H9 (cell line): ENCODE measurements around the gene KCNG2. TPM values are rescaled to one million over a fixed set of nuclear protein-coding genes. Genes with fewer than 3 reads are reported as not detected.

Experiments used
- DNase-seq: peaks from one replicate; pipeline ENCODE4 v3.0.0-alpha.2; 2017
- H2AFZ ChIP-seq: one replicate; pipeline ENCODE4 v1.6.1; 2013; ENCODE audit warnings: mild to moderate bottlenecking, low read length, control low read depth, moderate library complexity
- H2AK5ac ChIP-seq: 2 replicates; pipeline ENCODE4 v1.6.1; 2013; ENCODE audit warnings: low read length, control low read depth, mixed read lengths; ENCODE audit not compliant: insufficient read length
- H2BK120ac ChIP-seq: one replicate; pipeline ENCODE4 v1.6.1; 2013; ENCODE audit warnings: low read depth, mild to moderate bottlenecking, low read length, control low read depth, inconsistent platforms; ENCODE audit not compliant: poor library complexity, severe bottlenecking
- H2BK12ac ChIP-seq: 2 replicates; pipeline ENCODE4 v1.6.1; 2013; ENCODE audit warnings: low read length, control low read depth, mixed read lengths, low read depth; ENCODE audit not compliant: insufficient read length
- H2BK15ac ChIP-seq: 2 replicates; pipeline ENCODE4 v1.6.1; 2013; ENCODE audit warnings: low read depth, low read length, control low read depth
- H2BK20ac ChIP-seq: one replicate; pipeline ENCODE4 v1.6.1; 2013; ENCODE audit warnings: low read depth, mild to moderate bottlenecking, low read length, control low read depth, inconsistent platforms; ENCODE audit not compliant: poor library complexity, severe bottlenecking
- H2BK5ac ChIP-seq: 2 replicates; pipeline ENCODE4 v1.6.1; 2013; ENCODE audit warnings: low read length, control low read depth, mixed read lengths; ENCODE audit not compliant: insufficient read length
- H3K14ac ChIP-seq: 2 replicates; pipeline ENCODE4 v1.6.1; 2013; ENCODE audit warnings: low read length, control low read depth; ENCODE audit not compliant: insufficient read depth
- H3K18ac ChIP-seq: 2 replicates; pipeline ENCODE4 v1.6.1; 2013; ENCODE audit warnings: low read depth, mild to moderate bottlenecking, mixed read lengths, low read length, control low read depth; ENCODE audit not compliant: insufficient read length
- H3K23ac ChIP-seq: 2 replicates; pipeline ENCODE4 v1.6.1; 2013; ENCODE audit warnings: low read length, control low read depth, mixed read lengths, low read depth; ENCODE audit not compliant: insufficient read length
- H3K23me2 ChIP-seq: 2 replicates; pipeline ENCODE4 v1.6.1; 2013; ENCODE audit warnings: low read depth, mild to moderate bottlenecking, mixed read lengths, low read length, control low read depth; ENCODE audit not compliant: insufficient read length, poor library complexity, severe bottlenecking
- H3K27ac ChIP-seq: 2 replicates; pipeline ENCODE4 v1.5.1; 2013; ENCODE audit warnings: low read length, control low read depth, mixed read lengths, low read depth; ENCODE audit not compliant: insufficient read length
- H3K27me3 ChIP-seq: 2 replicates; pipeline ENCODE4 v1.6.1; 2013; ENCODE audit warnings: low read length, control low read depth, inconsistent platforms; ENCODE audit not compliant: insufficient read depth
- H3K4ac ChIP-seq: 2 replicates; pipeline ENCODE4 v1.6.1; 2013; ENCODE audit warnings: low read depth, mild to moderate bottlenecking, control low read depth, inconsistent platforms, low read length, moderate library complexity
- H3K4me1 ChIP-seq: 2 replicates; pipeline ENCODE4 v1.6.1; 2013; ENCODE audit warnings: low read length, control low read depth, inconsistent platforms; ENCODE audit not compliant: insufficient read depth
- H3K4me2 ChIP-seq: 2 replicates; pipeline ENCODE4 v1.6.1; 2013; ENCODE audit warnings: low read length, control low read depth, mixed read lengths; ENCODE audit not compliant: insufficient read length, insufficient read depth
- H3K56ac ChIP-seq: 2 replicates; pipeline ENCODE4 v1.6.1; 2013; ENCODE audit warnings: low read depth, mild to moderate bottlenecking, mixed read lengths, low read length, control low read depth; ENCODE audit not compliant: insufficient read length
- H3K79me1 ChIP-seq: 2 replicates; pipeline ENCODE4 v1.6.1; 2013; ENCODE audit warnings: low read depth, mild to moderate bottlenecking, moderate library complexity, low read length, control low read depth, inconsistent platforms; ENCODE audit not compliant: insufficient read depth, poor library complexity, severe bottlenecking
- H3K79me2 ChIP-seq: 2 replicates; pipeline ENCODE4 v1.6.1; 2013; ENCODE audit warnings: low read length, control low read depth, inconsistent platforms; ENCODE audit not compliant: insufficient read depth
- H3K9ac ChIP-seq: 2 replicates; pipeline ENCODE4 v1.6.1; 2013; ENCODE audit warnings: low read length, control low read depth, mixed read lengths; ENCODE audit not compliant: insufficient read length; ENCODE audit errors: extremely low read depth
- H3K9me3 ChIP-seq: one replicate; pipeline ENCODE4 v1.6.1; 2013; ENCODE audit warnings: low read depth, low read length, inconsistent platforms; ENCODE audit not compliant: control insufficient read depth
- H3T11ph ChIP-seq: one replicate; pipeline ENCODE4 v1.6.1; 2013; ENCODE audit warnings: mild to moderate bottlenecking, low read length, control low read depth, inconsistent platforms
- H4K20me1 ChIP-seq: one replicate; pipeline ENCODE4 v1.6.1; 2013; ENCODE audit not compliant: control insufficient read depth, insufficient read length, insufficient read depth
- H4K5ac ChIP-seq: 2 replicates; pipeline ENCODE4 v1.6.1; 2013; ENCODE audit warnings: low read depth, mild to moderate bottlenecking, mixed read lengths, low read length, control low read depth; ENCODE audit not compliant: insufficient read length
- H4K8ac ChIP-seq: replicated peaks from 2 replicates; pipeline ENCODE4 v1.6.1; 2013; ENCODE audit warnings: low read length, control low read depth, mixed read lengths, low read depth; ENCODE audit not compliant: insufficient read length
- H4K91ac ChIP-seq: 2 replicates; pipeline ENCODE4 v1.6.1; 2013; ENCODE audit warnings: low read depth, mild to moderate bottlenecking, moderate library complexity, mixed read lengths, low read length, control low read depth; ENCODE audit not compliant: insufficient read length
- H3K27ac Mint-ChIP-seq, 3 experiments: 2 replicates in 2 of 3; 3 replicates in 1 of 3; pipeline ENCODE4 v1.8.0; 2020 to 2021; ENCODE audit warnings: mixed read lengths in 3 of 3, mild to moderate bottlenecking in 1 of 3, moderate library complexity in 1 of 3
- H3K27me3 Mint-ChIP-seq: 2 replicates; pipeline ENCODE4 v1.8.0; 2021; ENCODE audit warnings: low read depth, mild to moderate bottlenecking, moderate library complexity, mixed read lengths
- H3K36me3 Mint-ChIP-seq, 3 experiments: 2 replicates in 2 of 3; 3 replicates in 1 of 3; pipeline ENCODE4 v1.8.0; 2020 to 2021; ENCODE audit warnings: low read depth in 3 of 3, mixed read lengths in 3 of 3; ENCODE audit not compliant: insufficient read depth in 1 of 3
- H3K4me1 Mint-ChIP-seq, 2 experiments: 2 replicates each; pipeline ENCODE4 v1.8.0; 2020; ENCODE audit warnings: mixed read lengths in 2 of 2
- H3K4me3 Mint-ChIP-seq, 2 experiments: 2 replicates in 1 of 2; 3 replicates in 1 of 2; pipeline ENCODE4 v1.8.0; 2020 to 2021; ENCODE audit warnings: mild to moderate bottlenecking in 2 of 2, mixed read lengths in 2 of 2, moderate library complexity in 1 of 2
- H3K9me3 Mint-ChIP-seq, 2 experiments: 2 replicates in 1 of 2; 3 replicates in 1 of 2; pipeline ENCODE4 v1.8.0; 2020; ENCODE audit warnings: mild to moderate bottlenecking in 2 of 2, mixed read lengths in 2 of 2, moderate library complexity in 1 of 2
- CTCF ChIP-seq: fragments of 200-600 bp; sonication (generic); conservative IDR thresholded peaks from 3 replicates; pipeline ENCODE4 v1.8.0; 2021; ENCODE audit warnings: antibody characterized with exemption, mild to moderate bottlenecking
- WGBS: extraction: QIAGEN DNeasy Blood & Tissue Kit; methylation state at CpG from one replicate; pipeline ENCODE4 v1.1.7; 2013; ENCODE audit warnings: missing lambda C conversion rate, low lambda C conversion rate, mixed read lengths; ENCODE audit not compliant: insufficient read length; ENCODE audit errors: extremely low coverage; 5-methylcytosine and 5-hydroxymethylcytosine counted together
- total RNA-seq: library from RNA; stranded (reverse); gene quantifications from 2 replicates; pipeline ENCODE4 v1.2.1, GENCODE V29; 2021

KCNG2 gene
- total RNA-seq, 1 experiment from 2014 or later = 0.15 TPM

- H3K79me1 ChIP-seq = no peaks in the 10 kb centered on the region
- no peak overlapping the region for H2BK12ac ChIP-seq
- no peaks in the 10 kb centered on the region for H3K36me3 Mint-ChIP-seq
- peaks cover 8% of the 10 kb centered on the region for H3K27me3 Mint-ChIP-seq
- no peaks in the 10 kb centered on the region for H3K23me2 ChIP-seq
- H4K91ac ChIP-seq = no peak overlapping the region
- WGBS = no CpG with 5 or more reads among the region's 7 CpGs
- no peak overlapping the region for H3T11ph ChIP-seq
- no peaks in the 10 kb centered on the region for H3K9me3 ChIP-seq
- no peak overlapping the region for H4K8ac ChIP-seq
- no peak overlapping the region for H3K4me2 ChIP-seq
- no peak overlapping the region for H3K9ac ChIP-seq
- H2AK5ac ChIP-seq = no peak overlapping the region
- no peak overlapping the region for H3K18ac ChIP-seq
- no peak overlapping the region for H2BK20ac ChIP-seq
- TF ChIP-seq CTCF = no peak
- DNase-seq = no peak
- no peak overlapping the region for H4K5ac ChIP-seq
- no peak overlapping the region for H3K56ac ChIP-seq
- no peak overlapping the region for H3K27ac Mint-ChIP-seq
- no peak overlapping the region for H2AFZ ChIP-seq
- H3K9me3 Mint-ChIP-seq = no peaks in the 10 kb centered on the region; a peak in 1 of 5 replicates
- H3K4ac ChIP-seq = no peak overlapping the region
- H3K27me3 ChIP-seq = no peaks in the 10 kb centered on the region
- H3K4me3 Mint-ChIP-seq = no peak overlapping the region
- no peaks in the 10 kb centered on the region for H3K4me1 ChIP-seq
- no peak overlapping the region for H2BK5ac ChIP-seq
- peaks cover 5% of the 10 kb centered on the region for H4K20me1 ChIP-seq
- no peak overlapping the region for H2BK15ac ChIP-seq
- 0 out of 4 replicates have a peak, but pooled peaks cover 0 to 5% of the 10 kb centered on the region in 2 experiments for H3K4me1 Mint-ChIP-seq
- H3K27ac ChIP-seq = no peak overlapping the region
- no peak overlapping the region for H3K14ac ChIP-seq
- no peak overlapping the region for H2BK120ac ChIP-seq
- H3K23ac ChIP-seq = no peak overlapping the region
- no peaks in the 10 kb centered on the region for H3K79me2 ChIP-seq
These were observed 16.6 kb downstream of the KCNG2 start for GRCh38 chr18:79814373-79814772.
